Measurements from ENCODE around the gene S100A3. TPM values are rescaled to one million over a fixed set of nuclear protein-coding genes. Genes with fewer than 3 reads are reported as not detected.
"Not testable (repeated sequence)": the region's sequence is repeated elsewhere in the genome, so short reads cannot be mapped to it uniquely, and the experiment has no call there.

The S100A3 gene
- polyA plus RNA-seq, 2 of the 4 experiments (the other 2 are of a cell fraction): 25.0 to 74.0 TPM

DNA sequence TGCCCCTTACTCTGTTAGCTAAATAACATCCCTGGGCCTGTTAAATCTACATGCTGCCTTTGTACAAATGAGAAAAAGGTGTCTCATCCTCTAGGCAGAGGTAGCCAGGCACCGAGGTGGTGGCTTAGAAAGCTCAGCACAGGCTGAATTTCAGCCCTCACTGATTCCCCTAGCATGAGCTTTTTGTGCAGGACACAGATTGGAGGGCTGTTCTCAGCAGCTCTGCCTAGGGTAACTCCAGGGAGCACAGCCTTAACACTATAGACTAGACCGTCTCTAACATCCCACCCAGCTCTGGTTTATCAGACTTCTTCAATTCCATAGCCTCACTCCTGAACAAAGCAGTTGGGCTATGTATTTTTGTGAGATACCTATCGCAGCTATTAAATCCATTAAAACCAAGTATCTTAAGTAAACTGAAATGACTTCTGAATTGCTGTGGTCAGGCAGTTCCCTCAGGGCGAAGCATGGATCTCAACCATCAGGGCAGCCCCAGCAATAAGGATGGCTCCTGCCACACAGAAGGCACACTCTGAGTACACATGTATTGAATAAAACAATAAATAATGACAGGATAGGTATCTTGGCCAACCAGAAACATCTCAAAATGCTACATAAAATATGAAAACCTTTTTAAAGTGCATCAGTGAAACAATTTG is 28.1 kb downstream of the S100A3 start:
- no peak for FAIRE-seq

DNA sequence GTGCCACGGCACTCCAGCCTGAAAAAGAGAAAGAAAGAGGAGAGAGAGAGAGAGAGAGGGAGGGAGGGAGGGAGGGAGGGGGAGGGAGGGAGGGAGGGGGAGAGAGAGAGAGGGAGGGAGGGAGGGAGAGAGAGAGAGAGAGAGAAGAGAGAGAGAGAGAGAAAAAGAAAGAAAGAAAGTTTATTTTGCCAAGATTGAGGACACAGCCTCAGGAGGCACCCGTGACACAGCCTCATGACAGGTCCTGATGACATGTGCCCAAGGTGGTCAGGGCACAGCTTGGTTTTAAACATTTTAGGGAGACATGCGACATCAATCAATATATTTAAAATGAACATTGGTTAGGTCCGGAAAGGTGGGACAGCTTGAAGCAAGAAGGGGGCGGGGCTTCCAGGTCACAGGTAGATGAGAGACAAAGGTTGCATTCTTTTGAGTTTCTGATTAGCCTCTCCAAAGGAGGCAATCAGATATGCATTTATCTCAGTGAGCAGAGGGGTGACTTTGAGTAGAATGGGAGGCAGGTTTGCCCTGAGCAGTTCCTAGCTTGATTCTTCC is 28.8 kb downstream of the S100A3 start:
- peaks cover 13% of the 10 kb centered on the region for H3K4me1 ChIP-seq
- H3K4me3 ChIP-seq; H3K4me2 ChIP-seq; H3K27ac ChIP-seq; FAIRE-seq; DNase-seq (ENCODE audit: low read depth in 1 of 2, low spot score in 1 of 2); ATAC-seq; H3K9me3 ChIP-seq: not testable (repeated sequence)
- WGBS (ENCODE audit: missing lambda C conversion rate): 90% methylated on average over 5 of the region's 5 CpGs
- ChIA-PET CTCF (interaction anchor here (0.7 to 7.2 kb wide), 15 partner anchors 9 to 278 kb away, joined by 3 to 91 read pairs (median 4); partner anchors contain the start of genes S100A1, S100A13 and S100A6), POLR2A (interaction anchor here (0.6 to 1.6 kb wide), 4 partner anchors 13 to 107 kb away, joined by 3 to 5 read pairs (median 4); partner anchors contain the start of gene S100A13)

More for the DNA sequence above, 28.1 kb downstream of the S100A3 start:
- Histone ChIP-seq H3K4me3 (no peak overlapping the region), H3K4me2 (no peak overlapping the region), H3K27ac (0 out of 6 replicates have a peak overlapping the region, but pooled peaks of 1 of the 2 experiments have one; percentile 2), H3K9me3 (no peaks in the 10 kb centered on the region), H3K4me1 (peaks cover 6% of the 10 kb centered on the region)
- ChIA-PET CTCF (interaction anchor here (0.6 to 7.2 kb wide), 16 partner anchors 9 to 813 kb away, joined by 3 to 91 read pairs (median 4); partner anchors contain the start of genes S100A1, S100A13 and S100A6), POLR2A (interaction anchor here (1.1 to 1.6 kb wide), 3 partner anchors 12 to 106 kb away, joined by 3 to 5 read pairs (median 4); partner anchors contain the start of gene S100A13)
- ATAC-seq (peak; percentile 23 to 32; a peak in 3 of 6 replicates), DNase-seq (ENCODE audit: low read depth in 1 of 2, low spot score in 1 of 2) (no peak)
- 86% methylated on average over 4 of the region's 4 CpGs for WGBS (ENCODE audit: missing lambda C conversion rate)
- no peak for TF ChIP-seq JUN (IDR thresholded peaks at IDR 0.05)
- TF ChIP-seq BHLHE40 (IDR thresholded peaks at IDR 0.05; ENCODE audit: low read depth, low read length): no peak
- TF ChIP-seq, protein P1, sequence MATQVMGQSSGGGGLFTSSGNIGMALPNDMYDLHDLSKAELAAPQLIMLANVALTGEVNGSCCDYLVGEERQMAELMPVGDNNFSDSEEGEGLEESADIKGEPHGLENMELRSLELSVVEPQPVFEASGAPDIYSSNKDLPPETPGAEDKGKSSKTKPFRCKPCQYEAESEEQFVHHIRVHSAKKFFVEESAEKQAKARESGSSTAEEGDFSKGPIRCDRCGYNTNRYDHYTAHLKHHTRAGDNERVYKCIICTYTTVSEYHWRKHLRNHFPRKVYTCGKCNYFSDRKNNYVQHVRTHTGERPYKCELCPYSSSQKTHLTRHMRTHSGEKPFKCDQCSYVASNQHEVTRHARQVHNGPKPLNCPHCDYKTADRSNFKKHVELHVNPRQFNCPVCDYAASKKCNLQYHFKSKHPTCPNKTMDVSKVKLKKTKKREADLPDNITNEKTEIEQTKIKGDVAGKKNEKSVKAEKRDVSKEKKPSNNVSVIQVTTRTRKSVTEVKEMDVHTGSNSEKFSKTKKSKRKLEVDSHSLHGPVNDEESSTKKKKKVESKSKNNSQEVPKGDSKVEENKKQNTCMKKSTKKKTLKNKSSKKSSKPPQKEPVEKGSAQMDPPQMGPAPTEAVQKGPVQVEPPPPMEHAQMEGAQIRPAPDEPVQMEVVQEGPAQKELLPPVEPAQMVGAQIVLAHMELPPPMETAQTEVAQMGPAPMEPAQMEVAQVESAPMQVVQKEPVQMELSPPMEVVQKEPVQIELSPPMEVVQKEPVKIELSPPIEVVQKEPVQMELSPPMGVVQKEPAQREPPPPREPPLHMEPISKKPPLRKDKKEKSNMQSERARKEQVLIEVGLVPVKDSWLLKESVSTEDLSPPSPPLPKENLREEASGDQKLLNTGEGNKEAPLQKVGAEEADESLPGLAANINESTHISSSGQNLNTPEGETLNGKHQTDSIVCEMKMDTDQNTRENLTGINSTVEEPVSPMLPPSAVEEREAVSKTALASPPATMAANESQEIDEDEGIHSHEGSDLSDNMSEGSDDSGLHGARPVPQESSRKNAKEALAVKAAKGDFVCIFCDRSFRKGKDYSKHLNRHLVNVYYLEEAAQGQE (IDR thresholded peaks at IDR 0.05): no peak
- TF ChIP-seq, protein P2, sequence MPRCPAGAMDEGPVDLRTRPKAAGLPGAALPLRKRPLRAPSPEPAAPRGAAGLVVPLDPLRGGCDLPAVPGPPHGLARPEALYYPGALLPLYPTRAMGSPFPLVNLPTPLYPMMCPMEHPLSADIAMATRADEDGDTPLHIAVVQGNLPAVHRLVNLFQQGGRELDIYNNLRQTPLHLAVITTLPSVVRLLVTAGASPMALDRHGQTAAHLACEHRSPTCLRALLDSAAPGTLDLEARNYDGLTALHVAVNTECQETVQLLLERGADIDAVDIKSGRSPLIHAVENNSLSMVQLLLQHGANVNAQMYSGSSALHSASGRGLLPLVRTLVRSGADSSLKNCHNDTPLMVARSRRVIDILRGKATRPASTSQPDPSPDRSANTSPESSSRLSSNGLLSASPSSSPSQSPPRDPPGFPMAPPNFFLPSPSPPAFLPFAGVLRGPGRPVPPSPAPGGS (IDR thresholded peaks at IDR 0.05): no peak
- TF ChIP-seq SREBF2 (IDR thresholded peaks at IDR 0.05): no peak
- TF ChIP-seq ESRRA (IDR thresholded peaks at IDR 0.05; ENCODE audit: borderline replicate concordance, low read length): no peak
- TF ChIP-seq PHF8 (IDR thresholded peaks at IDR 0.05; ENCODE audit: borderline replicate concordance, low read depth): no peak
- TF ChIP-seq TP53 (CRISPR knock-in tag; IDR thresholded peaks at IDR 0.05): no peak
- no peak for TF ChIP-seq RCOR1 (IDR thresholded peaks at IDR 0.05; ENCODE audit: low read depth, low read length)
- TF ChIP-seq ZNF302 (CRISPR knock-in tag; IDR thresholded peaks at IDR 0.05): no peak
- TF ChIP-seq GATA3 (IDR thresholded peaks at IDR 0.05; ENCODE audit: borderline replicate concordance): no peak

DNA sequence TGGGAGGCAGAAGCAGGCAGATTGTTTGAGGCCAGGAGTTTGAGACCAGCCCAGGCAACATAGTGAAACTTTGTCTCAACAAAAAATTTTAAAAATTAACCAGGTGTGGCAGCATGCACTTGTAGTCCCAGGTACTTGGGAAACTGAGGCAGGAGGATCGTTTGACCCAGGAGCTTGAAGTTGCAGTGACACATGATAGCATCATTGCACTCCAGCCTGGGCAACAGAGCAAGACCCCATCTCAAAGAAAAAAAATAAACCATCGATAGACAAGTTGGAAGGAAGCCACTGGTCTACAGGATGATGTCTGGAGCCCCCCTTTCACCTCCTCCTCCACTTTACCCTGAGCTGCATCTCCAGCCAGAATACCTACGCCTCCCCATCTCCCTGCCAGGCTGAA is 29.8 kb downstream of the S100A3 start:
- ChIA-PET CTCF (interaction anchor here (1.0 to 7.2 kb wide), 7 partner anchors 8 to 467 kb away, joined by 3 to 91 read pairs (median 18); partner anchors contain the start of genes RAB13, S100A1, S100A13 and S100A6), POLR2A (interaction anchor here (0.6 kb wide), 1 partner anchor 26 kb away, joined by 3 read pairs; no protein-coding TSS in a partner anchor)
- H3K4me1 ChIP-seq: peaks cover 14% of the 10 kb centered on the region
- no peak overlapping the region for H3K27ac ChIP-seq
- no peak for DNase-seq (ENCODE audit: low read depth in 1 of 2, low spot score in 1 of 2)
- H3K4me3 ChIP-seq: no peak overlapping the region
- ATAC-seq: no peak
- H3K9me3 ChIP-seq: no peaks in the 10 kb centered on the region
- TF ChIP-seq MYC (IDR thresholded peaks at IDR 0.05; ENCODE audit: borderline replicate concordance, low read length) (no peak), KDM1A (IDR thresholded peaks at IDR 0.05; ENCODE audit: low read depth) (no peak)
- H3K4me2 ChIP-seq: no peak overlapping the region
- FAIRE-seq: no peak
- 71% methylated on average over 3 of the region's 3 CpGs for WGBS (ENCODE audit: missing lambda C conversion rate)

Data from A549 (cell line).